HCT116 (cell line): ENCODE results near the gene KLF4.

Experiments
- ATF3 ChIP-seq: IDR thresholded peaks from 2 replicates; pipeline ENCODE4 v1.6.1; 2012
- EZH2 ChIP-seq: fragments of 200-600 bp; sonication (generic); IDR thresholded peaks from 2 replicates; pipeline ENCODE4 v1.6.1; 2017; ENCODE audit warnings: antibody characterized with exemption, mixed run types
- JUND ChIP-seq: IDR thresholded peaks from 2 replicates; pipeline ENCODE4 v1.6.1; 2012
- MAX ChIP-seq: IDR thresholded peaks from 2 replicates; pipeline ENCODE4 v1.6.1; 2012
- POLR2A ChIP-seq: IDR thresholded peaks from 2 replicates; pipeline ENCODE4 v1.7.0; 2011; ENCODE audit warnings: borderline replicate concordance; ENCODE audit not compliant: insufficient read depth, insufficient read length; ENCODE audit errors: extremely low read depth
- POLR2AphosphoS5 ChIP-seq: IDR thresholded peaks from 2 replicates; pipeline ENCODE4 v1.6.1; 2011; ENCODE audit warnings: mild to moderate bottlenecking, low read depth, low read length, moderate library complexity
- REST ChIP-seq: IDR thresholded peaks from 2 replicates; pipeline ENCODE4 v1.6.1; 2012; ENCODE audit warnings: low read depth
- TF ChIP-seq, protein P1 (sequence below), 3 experiments: fragments of 200-600 bp in 1 of 3; sonication (generic) in 1 of 3; IDR thresholded peaks in 2 of 3; conservative IDR thresholded peaks in 1 of 3; 2 replicates each; pipeline ENCODE4 v1.5.1; 2012 to 2017; ENCODE audit warnings: low read depth in 2 of 3, low read length in 2 of 3, antibody characterized with exemption in 1 of 3, borderline replicate concordance in 1 of 3, control low read depth in 1 of 3, mild to moderate bottlenecking in 1 of 3, mixed read lengths in 1 of 3, mixed run types in 1 of 3, moderate library complexity in 1 of 3; ENCODE audit not compliant: insufficient read depth in 1 of 3

- TF ChIP-seq REST (no peak), POLR2AphosphoS5 (no peak), POLR2A (no peak), JUND (no peak), MAX (no peak), EZH2 (no peak), ATF3 (no peak)
- TF ChIP-seq, protein P1, sequence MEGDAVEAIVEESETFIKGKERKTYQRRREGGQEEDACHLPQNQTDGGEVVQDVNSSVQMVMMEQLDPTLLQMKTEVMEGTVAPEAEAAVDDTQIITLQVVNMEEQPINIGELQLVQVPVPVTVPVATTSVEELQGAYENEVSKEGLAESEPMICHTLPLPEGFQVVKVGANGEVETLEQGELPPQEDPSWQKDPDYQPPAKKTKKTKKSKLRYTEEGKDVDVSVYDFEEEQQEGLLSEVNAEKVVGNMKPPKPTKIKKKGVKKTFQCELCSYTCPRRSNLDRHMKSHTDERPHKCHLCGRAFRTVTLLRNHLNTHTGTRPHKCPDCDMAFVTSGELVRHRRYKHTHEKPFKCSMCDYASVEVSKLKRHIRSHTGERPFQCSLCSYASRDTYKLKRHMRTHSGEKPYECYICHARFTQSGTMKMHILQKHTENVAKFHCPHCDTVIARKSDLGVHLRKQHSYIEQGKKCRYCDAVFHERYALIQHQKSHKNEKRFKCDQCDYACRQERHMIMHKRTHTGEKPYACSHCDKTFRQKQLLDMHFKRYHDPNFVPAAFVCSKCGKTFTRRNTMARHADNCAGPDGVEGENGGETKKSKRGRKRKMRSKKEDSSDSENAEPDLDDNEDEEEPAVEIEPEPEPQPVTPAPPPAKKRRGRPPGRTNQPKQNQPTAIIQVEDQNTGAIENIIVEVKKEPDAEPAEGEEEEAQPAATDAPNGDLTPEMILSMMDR (IDR thresholded peaks at IDR 0.05 in 2 of 3, conservative IDR thresholded peaks at IDR 0.05 in 1 of 3; ENCODE audit: borderline replicate concordance in 1 of 3, insufficient read depth in 1 of 3, low read depth in 2 of 3, low read length in 2 of 3) = no peak
These were observed 41.7 kb downstream of the KLF4 start for GRCh38 chr9:107447834-107448233.
